ENCODE measurements around the gene TFAP2B.

The TFAP2B gene

DNA sequence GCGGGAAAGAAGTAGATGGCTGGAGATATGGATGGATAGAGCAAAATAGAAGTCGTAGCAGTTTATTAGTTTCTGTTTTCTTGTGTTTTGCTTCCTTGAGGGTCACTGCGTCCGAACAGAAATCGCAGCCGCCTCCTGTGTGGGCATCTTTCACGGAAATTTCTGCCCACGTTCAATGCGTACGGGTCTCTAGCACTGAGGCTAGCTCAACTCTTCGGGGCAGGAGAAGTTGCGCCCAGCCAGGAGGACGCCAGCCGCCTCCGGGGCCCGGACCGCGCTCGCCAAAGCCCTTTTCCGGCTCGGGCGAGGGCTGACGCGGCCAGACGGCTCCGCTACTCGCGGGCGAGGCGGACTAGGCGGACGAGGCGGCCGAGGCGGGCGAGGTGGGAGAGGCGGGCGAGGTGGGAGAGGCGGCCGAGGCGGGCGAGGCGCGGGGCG, 814 bp downstream of the TFAP2B start:
- peak overlapping the region; percentile 29; the same call in 1 of the 2 replicates for H3K4me3 ChIP-seq (ENCODE audit: low read length)
- peak; percentile 3 for DNase-seq (ENCODE audit: low read depth)

DNA sequence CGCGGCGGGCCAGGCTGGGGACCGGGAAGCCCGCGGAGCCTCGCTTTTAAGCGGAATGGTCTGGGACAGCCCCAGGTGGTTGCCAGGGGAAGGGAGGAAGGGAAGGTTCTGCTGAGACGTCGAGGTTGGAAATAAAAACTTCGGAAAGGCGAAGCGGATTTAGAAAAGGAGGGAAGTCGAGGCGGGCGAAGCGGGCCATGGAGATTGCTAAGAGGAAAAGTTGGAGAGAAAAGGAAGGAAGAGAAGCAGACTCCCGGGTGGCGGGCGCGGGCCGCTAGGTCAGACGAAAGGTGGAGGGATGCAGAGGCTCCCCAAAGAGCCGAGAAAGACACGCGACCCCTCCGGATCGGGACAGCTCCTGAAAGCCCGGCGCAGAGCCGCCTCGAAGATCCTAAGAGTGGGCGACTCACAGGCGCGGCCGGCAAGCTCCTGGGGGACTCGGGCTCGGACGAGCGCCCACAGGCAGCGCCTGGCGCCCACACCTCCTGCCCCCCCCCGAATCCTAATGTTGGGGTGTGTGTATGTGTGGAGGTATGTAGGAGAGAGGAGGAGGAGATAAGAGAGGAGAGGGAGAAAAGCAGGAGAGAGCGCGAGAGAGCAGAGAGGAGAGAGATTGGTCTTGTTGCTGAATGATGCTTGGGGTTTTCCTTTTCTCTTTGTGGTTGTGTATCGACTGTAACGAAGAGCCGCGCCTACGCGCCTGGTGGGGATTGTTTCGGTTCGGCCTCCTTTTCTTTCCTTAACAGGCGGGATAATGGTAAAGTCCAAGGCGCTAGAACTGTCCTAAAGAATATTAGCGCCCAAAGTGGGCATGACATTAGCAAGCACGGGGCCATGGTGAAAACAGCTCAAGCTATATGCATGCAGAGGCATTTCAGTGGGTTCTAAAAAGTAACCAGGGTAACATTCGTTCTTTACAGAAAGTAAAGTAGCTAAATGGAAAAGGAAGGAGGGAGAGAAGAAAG, 1.5 kb downstream of the TFAP2B start:
- TF ChIP-seq, protein P1, sequence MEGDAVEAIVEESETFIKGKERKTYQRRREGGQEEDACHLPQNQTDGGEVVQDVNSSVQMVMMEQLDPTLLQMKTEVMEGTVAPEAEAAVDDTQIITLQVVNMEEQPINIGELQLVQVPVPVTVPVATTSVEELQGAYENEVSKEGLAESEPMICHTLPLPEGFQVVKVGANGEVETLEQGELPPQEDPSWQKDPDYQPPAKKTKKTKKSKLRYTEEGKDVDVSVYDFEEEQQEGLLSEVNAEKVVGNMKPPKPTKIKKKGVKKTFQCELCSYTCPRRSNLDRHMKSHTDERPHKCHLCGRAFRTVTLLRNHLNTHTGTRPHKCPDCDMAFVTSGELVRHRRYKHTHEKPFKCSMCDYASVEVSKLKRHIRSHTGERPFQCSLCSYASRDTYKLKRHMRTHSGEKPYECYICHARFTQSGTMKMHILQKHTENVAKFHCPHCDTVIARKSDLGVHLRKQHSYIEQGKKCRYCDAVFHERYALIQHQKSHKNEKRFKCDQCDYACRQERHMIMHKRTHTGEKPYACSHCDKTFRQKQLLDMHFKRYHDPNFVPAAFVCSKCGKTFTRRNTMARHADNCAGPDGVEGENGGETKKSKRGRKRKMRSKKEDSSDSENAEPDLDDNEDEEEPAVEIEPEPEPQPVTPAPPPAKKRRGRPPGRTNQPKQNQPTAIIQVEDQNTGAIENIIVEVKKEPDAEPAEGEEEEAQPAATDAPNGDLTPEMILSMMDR (conservative IDR thresholded peaks at IDR 0.05; ENCODE audit: low read length), result no peak
- no peak overlapping the region for H3K4me3 ChIP-seq (ENCODE audit: low read length)
- no peak for DNase-seq (ENCODE audit: low read depth)

More for the DNA sequence above, 814 bp downstream of the TFAP2B start:
- TF ChIP-seq, protein P1 (conservative IDR thresholded peaks at IDR 0.05; ENCODE audit: low read length), result no peak

DNA sequence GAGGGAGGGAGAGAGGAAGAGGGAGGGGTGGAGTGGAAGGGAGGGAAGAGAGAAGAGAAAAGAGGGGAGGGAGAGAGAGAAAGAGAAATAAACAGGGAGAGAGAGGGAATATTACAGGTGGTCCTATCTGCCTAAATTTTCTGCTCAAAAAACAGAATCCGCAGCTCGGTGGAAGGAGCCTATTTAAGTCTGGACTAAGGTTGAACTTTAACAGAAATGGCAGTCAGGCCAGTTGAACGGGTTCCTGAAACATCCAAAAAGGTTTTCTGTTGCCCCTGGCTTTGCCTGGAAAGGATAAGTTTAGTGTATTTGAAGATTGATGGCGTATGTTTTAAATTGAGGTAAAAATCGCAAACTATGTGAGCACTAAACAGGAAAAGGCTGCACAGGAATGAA, 2.2 kb downstream of the TFAP2B start:
- H3K4me3 ChIP-seq (ENCODE audit: low read length), result no peak overlapping the region
- DNase-seq (ENCODE audit: low read depth), result no peak
- TF ChIP-seq, protein P1 (conservative IDR thresholded peaks at IDR 0.05; ENCODE audit: low read length), result no peak

DNA sequence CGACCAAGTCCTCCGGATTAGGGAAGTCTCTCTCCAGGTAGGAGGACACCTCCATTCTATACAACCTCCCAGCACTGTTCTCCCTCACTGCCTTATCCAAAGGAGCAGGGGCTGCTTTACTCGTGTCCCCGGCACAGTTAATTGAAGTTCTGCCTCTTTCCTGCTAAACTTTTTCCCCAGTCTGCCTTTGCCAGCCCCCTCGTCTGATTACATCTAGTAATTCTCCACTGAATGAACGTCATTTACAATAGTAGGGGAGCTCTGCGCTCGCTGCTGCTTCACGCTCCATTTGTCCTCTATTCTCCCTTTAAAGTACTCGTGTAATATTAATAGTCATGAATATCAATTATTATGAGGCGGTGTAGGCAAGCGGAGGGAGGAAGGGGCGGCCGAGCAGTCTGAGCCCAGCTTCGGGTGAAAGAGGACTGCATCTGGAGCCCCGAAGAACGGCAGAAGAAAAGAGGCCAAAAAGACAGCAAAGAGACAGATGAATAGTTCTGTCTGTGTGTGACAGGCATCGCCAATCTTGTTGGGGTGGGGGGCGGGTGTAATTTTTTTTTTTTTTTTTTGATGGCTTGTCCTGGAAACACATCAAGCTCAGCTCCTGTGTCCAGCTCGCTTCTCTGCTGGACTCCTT, 2.9 kb downstream of the TFAP2B start:
- no peak for DNase-seq (ENCODE audit: low read depth)
- TF ChIP-seq, protein P1 (conservative IDR thresholded peaks at IDR 0.05; ENCODE audit: low read length), result no peak
- H3K4me3 ChIP-seq (ENCODE audit: low read length), result no peak overlapping the region

DNA sequence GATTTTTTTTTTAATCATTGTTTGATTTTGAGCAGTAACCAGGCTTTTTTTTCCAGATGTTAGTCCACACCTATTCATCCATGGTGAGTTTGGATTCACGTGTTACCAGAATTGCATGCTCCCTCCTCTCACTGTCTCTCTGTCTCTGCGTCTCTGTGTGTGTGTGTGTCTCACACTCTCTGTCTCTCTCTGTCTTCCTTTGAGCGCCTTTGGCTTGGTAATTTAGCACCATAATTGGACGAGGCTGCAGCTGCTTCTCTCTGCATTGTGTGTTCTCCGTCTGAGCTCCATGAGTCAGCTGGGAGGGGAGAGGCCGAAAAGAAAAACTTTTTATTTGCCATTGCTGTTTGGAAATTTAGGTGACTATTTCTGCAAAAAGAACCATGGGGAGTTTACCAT, 3.4 kb downstream of the TFAP2B start:
- H3K4me3 ChIP-seq (ENCODE audit: low read length), result no peak overlapping the region
- no peak for DNase-seq (ENCODE audit: low read depth)
- TF ChIP-seq, protein P1 (conservative IDR thresholded peaks at IDR 0.05; ENCODE audit: low read length), result no peak

DNA sequence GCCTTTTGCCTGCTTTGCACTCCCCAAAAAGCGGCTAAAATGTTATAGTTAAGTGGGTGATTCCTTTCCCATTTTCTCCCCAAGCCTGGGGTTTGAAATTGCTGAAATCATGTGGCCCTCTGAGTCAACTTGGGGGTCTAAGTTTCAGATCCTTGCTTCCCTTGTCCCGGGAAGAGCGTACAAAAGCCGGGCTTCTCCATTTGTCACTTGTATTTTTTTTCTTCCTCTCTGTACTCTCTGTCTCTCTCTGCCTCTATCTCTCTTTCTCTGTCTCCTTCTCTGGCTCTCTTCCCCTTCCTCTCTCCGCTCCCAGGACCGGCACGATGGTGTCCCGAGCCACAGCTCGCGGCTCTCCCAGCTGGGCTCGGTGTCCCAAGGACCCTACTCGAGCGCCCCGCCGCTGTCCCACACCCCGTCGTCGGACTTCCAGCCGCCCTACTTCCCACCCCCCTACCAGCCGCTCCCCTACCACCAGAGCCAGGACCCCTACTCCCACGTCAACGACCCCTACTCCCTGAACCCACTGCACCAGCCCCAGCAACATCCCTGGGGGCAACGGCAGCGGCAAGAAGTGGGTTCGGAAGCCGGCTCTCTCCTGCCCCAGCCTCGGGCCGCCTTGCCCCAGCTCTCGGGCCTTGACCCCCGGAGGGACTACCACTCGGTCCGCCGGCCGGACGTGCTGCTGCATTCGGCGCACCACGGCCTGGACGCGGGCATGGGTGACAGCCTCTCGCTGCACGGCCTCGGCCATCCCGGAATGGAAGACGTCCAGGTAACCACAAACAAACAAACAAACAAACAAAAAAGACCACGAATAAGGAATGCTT, 4.6 kb downstream of the TFAP2B start:
- H3K4me3 ChIP-seq (ENCODE audit: low read length), result no peak overlapping the region
- TF ChIP-seq, protein P1 (conservative IDR thresholded peaks at IDR 0.05; ENCODE audit: low read length), result no peak
- DNase-seq (ENCODE audit: low read depth), result no peak

Data from AG10803 (cell line).